ENCODE data around the gene BEND3.

The BEND3 gene

DNA sequence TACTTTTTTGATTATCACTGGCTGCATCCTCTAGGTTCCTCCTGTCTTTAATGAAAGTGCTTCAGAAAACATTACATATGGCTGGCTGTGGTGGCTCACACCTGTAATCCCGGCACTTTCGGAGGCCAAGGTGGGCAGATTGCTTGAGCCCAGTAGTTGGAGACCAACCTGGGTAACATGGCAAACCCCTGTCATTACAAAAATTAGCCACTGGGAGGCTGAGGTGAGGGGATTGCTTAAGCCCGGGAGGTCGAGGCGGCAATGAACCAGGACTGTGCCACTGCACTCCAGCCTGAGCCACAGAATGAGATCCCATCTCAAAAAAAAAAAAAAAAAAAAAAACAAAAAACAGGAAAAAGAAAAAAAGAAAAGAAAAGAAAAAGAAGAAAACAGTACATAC lies 35.3 kb downstream of the BEND3 start:
- no peak for DNase-seq

DNA sequence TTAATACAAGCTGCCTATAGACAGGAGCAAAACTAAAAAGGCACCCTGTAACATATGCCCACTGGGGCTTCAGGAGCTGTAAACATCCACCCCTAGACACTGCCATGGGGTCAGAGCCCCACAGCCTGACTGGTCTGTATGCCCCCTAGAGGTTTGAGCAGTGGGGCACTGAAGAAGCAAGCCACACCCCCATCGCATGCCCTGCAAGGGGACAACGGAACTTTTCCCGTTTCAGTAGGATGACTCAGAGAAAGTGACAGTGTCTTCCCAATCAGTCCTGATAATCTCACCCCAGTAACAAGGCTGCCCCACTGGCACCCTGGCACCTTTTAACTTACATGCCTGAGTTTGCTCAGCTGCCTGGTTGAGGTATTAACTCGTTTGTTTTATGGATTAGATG lies 35.9 kb downstream of the BEND3 start:
- no peak for DNase-seq

DNA sequence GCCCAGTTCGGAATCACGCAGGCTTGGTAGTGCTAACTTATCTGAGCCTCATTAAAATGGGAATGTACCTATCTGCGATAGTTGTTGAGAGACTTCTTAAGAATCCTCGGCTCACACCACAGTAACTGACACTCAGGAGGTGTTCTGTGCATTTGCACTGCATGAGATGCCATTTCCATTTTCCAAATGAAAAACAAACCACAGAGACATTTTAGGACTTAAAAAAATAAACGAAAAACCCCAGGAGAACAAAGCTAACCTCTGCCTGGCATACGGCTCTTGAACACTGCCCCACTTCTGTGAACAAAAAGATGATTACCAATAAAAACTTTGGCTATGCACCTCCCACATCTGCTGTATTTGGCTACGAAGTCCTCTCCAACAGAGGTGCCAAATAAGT lies 37.6 kb downstream of the BEND3 start:
- DNase-seq: no peak

DNA sequence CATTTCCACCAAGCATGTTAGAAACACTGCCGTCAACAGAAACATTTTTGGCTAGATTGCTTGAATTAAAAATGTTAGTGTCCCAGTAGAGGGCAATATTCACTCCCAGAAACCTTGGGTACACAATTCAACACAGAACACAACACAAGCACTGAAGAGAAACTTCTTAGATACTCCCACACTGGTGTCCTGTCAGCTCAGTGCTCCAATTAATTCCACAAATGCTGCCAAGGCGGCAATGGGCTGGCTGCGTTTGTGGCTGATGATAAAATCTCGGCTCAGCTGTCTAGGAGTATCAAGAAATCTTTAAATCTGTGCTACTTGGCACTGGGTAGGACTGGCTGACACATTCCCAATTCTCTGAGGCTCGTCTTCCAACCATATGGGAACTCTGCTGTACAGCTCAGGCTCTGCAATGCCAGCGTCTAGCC lies 39.3 kb downstream of the BEND3 start:
- DNase-seq: no peak

DNA sequence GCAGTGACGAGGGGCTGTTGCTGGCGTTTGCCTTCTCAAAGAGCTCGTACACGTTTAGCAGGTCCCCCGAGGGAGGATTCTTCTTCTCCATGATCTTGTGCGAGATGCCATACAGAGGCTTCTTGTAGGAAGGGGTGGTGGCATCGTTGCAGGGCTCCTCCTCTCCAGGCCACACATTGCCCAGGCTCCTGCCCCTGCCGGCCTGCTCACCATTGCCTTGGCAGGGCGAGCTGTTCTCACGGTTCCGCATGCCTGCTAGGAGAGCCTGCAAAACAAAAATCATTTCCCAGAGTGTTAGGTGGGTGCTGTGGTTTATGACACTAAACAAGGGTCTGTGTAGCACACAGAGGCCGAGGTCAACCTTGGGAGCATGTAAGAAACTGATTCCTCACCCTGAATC lies 44.6 kb downstream of the BEND3 start:
- DNase-seq: no peak

- no peak for DNase-seq
Measured at GRCh38 chr6:107069631-107070548, 45.4 kb downstream of the BEND3 start.

DNA sequence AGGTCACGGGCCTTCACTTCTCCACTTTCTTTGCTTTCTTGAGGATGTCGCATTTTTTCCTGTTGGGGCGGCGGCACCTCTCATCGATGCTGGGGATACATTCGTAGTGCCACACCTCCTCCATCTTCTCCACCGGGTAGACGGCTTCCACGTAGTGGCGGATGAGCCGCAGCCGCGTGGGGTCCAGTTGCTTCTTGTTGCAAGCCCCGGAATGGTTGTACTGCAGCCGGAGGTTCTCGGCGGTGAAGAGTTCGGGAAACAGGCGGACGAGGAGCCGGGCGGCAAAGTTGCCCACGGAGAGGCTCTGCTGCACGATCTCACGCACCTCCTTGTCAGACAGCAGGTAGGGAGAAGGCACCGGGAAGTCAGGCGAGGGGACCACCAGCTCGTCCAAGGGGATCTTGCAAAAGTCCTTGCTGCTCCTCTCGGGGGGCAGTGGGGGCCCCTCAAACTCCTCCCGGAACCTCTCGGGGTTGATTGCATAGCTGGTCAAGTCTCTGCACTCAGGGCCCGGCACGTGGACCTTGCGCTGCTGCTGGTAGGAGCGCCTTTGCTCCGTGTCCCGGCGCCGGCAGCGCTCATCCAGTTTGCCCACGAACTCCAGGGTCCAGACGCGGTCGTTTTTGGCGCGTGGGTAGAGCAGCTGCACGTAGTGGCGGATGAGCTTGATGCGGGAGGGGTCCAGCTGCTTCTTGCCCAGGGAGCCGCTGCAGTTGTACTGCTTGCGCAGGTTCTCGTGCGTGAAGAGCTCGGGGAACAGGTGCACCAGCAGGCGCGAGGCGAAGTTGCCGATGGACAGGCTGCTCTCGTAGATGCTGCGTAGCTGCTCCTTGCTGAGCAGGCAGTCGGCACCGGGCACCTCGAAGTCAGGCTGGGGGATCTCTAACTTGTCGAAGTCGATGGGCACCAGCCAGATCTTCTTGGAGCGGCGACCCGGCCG lies 46.4 kb downstream of the BEND3 start:
- DNase-seq: no peak

GRCh38 chr6:107066697-107067659 lies 48.3 kb downstream of the BEND3 start:
- DNase-seq: no peak

DNA sequence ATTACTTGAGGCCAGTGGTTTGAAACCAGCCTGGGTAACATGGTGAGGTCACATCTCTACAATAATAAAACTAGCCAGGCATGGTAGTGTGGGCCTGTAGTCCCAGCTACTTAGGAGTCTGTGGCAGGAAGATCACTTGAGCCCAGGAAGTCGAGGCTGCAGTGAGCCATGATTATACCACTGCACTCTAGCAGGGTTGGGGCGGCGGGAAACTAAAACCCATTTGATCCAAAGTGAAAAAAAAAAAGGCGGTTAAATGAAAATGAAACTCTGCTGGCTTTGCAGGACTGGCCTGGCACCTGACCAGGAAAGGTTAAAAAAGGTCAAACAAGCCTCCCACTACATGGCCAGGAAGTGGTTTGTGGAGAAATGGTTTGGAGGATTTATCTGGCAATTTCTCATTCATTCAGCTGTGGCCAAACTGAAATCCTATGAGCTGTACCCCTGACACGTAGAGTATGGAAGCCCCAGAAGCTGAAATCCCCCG lies 50.7 kb downstream of the BEND3 start:
- no peak for DNase-seq

DNA sequence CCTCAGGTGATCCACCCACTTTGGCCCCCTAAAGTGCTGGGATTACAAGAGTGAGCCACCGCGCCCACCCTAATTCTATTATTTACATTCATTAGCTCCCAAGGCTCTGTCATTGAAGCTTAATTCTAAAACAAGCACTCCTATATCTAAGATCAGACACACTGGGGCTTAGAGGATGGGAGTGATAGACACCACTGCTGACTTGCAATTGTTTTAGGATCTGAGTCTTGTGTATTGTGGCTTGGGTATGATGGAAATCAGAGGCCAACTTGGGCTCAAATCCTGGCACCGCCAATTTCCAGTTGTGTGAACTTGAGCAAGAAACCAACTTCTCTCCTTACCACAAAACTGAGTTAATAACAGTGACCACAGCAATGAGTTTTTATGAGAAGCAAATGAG lies 52.6 kb downstream of the BEND3 start:
- no peak for DNase-seq

GRCh38 chr6:107061125-107062020 lies 53.9 kb downstream of the BEND3 start:
- no peak for DNase-seq

- DNase-seq: no peak
Measured at GRCh38 chr6:107060704-107061103, 54.6 kb downstream of the BEND3 start.

DNA sequence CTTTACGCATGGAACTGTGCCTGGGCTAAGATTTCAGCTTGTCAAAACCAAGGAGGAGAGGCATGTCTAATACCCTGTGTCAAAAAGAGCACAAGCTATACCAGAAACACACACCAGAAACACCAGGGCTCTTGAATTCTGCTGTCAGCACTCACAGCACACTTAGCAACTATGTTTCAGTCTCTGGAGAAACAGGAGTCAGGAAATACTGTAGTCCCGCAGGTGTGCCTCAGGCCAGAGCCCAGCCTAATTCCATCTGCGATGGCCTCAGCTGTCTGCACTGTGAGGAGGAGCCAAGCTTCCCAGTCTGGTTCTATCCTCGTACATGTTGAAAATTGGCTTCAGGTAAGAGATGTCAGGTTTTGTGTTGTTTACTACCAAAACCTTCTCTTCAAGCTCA lies 55.7 kb downstream of the BEND3 start:
- DNase-seq: no peak

GRCh38 chr6:107057679-107058078 lies 57.6 kb downstream of the BEND3 start:
- DNase-seq: no peak

GRCh38 chr6:107056796-107057195 lies 58.5 kb downstream of the BEND3 start:
- no peak for DNase-seq

DNA sequence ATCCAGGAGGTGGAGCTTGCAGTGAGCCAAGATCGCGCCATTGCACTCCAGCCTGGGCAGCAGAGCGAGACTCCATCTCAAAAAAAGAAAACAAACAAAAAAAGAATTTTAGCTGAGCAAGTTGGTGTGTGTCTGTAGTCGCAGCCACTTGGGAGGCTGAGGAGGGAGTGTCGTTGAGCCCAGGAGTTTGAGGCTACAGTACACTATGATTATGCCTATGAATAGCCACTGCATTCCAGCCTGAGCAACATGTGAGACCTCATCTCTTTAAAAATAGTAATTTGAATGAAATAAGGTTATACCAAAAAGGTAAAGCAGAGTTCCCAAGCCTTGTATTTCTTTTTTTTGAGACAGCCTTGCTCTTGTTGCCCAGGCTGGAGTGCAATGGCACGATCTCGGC lies 67.5 kb downstream of the BEND3 start:
- no peak for DNase-seq

DNA sequence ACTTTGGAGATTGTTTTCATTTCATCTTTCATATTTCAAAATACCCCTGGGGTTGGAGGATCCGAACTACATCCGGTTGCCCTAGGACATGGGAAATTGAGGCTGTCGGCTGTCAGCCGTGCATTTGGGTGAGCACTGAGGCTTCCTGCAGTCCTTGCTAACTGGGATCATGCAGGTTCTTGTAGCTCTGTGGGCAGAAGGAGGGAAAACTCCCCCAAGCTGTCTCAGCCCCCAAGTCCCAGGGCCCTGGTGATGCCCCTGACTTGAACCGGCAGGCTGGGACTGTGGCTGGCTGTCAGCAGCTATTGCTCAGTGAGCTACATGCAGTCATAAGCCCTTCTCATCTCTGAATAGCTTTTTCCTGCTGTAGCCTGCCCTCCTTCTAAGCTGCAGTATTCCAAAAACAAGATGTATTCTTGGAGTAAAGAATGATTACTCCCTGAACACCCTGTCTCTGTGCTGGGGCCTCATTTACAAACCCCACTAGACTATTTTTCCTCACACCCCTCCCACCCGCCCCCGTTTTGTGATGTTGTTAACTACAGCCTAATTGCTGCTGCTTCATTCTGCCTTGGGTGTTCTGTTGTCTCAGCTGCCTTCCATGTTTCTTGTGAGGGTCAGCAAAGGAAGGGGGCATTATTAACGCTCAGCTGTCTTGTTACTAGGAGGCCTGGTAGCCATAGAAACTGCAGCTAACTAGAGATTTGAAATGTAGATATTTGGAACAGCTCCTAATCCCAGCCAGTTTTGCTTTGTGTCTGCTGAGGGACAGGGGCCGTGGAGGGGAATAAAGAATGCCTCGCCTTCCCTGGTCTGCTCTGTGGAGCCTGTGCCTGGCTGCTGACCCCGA lies 69.3 kb downstream of the BEND3 start:
- no peak for DNase-seq

DNA sequence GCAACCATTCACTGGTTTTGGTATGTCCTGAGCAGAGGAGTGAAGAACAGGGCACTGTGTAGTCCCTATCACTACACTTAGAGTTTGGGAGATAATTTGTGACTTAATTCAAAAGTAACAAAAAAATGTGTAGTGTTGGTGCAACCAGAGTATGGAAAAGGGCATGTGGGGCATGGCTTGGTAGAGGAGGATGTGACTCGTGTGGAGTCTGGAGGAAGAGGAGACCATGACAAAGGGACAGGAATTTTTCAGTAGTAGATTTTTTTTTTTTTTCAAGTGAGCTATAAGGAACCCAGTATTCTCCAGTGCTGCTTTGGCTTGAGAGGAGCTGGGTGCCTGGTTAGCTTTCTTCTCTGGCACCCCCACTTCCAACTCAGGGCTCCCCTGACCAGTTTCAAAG lies 82.2 kb downstream of the BEND3 start:
- no peak for DNase-seq

DNA sequence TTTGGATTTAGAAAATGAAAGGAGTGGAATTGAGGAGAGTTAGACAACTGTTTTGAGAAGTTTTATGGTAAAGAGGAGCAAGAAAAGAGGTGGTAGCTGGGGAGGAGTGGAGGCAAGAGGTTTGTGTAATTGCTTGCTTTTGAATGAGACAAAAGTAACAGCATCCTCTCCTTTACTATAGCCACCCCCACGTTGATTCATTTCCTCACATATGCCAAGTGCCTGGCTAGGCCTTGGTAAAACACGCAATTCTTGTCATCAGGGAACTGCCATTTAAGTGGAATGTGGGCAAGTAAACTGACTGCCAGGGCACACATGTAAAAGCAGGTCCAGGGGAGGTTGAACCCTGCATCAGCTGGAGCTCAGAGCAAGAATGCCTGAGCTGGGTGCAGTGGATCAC lies 83.3 kb downstream of the BEND3 start:
- no peak for DNase-seq

DNA sequence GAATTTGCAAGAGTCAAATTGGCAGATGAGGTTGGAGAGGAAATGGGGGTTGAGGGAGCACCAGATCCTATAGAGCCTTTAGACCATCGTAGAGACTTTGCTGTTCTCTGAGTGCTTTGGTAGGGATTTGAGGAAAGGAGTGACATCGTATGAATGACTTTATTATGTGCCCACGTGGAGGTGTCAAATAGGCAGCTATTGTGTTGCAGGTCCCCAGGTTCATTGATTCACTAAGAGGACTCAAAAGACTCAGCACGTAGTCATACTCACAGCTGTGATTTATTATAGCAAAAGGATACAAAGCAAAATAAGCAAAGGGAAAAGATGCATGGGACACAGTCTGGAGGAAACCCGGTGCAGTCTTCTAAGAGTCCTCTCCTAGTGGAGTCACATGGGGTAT lies 85.2 kb downstream of the BEND3 start:
- DNase-seq: no peak
